ENCODE data around the gene PTCH1.

The PTCH1 gene

GRCh38 chr9:95511952-95512708 lies 4.6 kb downstream of the PTCH1 start:
- DNase-seq = no peak

GRCh38 chr9:95511616-95511931 lies 5.2 kb downstream of the PTCH1 start:
- no peak for DNase-seq

GRCh38 chr9:95510709-95511615 lies 5.8 kb downstream of the PTCH1 start:
- peak; percentile 55 for DNase-seq

GRCh38 chr9:95509851-95510708 lies 6.7 kb downstream of the PTCH1 start:
- DNase-seq = no peak

- no peak for DNase-seq
Measured at GRCh38 chr9:95508968-95509850, 7.6 kb downstream of the PTCH1 start.

GRCh38 chr9:95508242-95508967 lies 8.4 kb downstream of the PTCH1 start:
- no peak for DNase-seq

GRCh38 chr9:95507464-95508241 lies 9.1 kb downstream of the PTCH1 start:
- no peak for DNase-seq

GRCh38 chr9:95506678-95507463 lies 9.9 kb downstream of the PTCH1 start:
- DNase-seq = no peak

- no peak for DNase-seq
Measured at GRCh38 chr9:95506428-95506677, 10.4 kb downstream of the PTCH1 start.

- DNase-seq = no peak
Measured at GRCh38 chr9:95505717-95506427, 10.9 kb downstream of the PTCH1 start.

GRCh38 chr9:95505072-95505716 lies 11.6 kb downstream of the PTCH1 start:
- no peak for DNase-seq

GRCh38 chr9:95504053-95504963 lies 12.5 kb downstream of the PTCH1 start:
- no peak for DNase-seq

- no peak for DNase-seq
Measured at GRCh38 chr9:95503369-95503768, 13.4 kb downstream of the PTCH1 start.

- DNase-seq = no peak
Measured at GRCh38 chr9:95502248-95502647, 14.5 kb downstream of the PTCH1 start.

GRCh38 chr9:95499847-95500246 lies 16.9 kb downstream of the PTCH1 start:
- no peak for DNase-seq

- DNase-seq = no peak
Measured at GRCh38 chr9:95499046-95499676, 17.6 kb downstream of the PTCH1 start.

- DNase-seq = no peak
Measured at GRCh38 chr9:95498641-95499040, 18.1 kb downstream of the PTCH1 start.
